Measurements from ENCODE around the gene ATF2. TPM values are rescaled to one million over a fixed set of nuclear protein-coding genes. Genes with fewer than 3 reads are reported as not detected.

ATF2 gene
- total and polyA plus RNA-seq, 9 of the 15 experiments (the other 6 are each of a cell fraction or from before 2014, with no cell fraction given), result 24.2 to 111 (median 45.9) TPM

- TF ChIP-seq MTF1 (CRISPR knock-in tag; IDR thresholded peaks at IDR 0.05; ENCODE audit: borderline replicate concordance) (no peak), THAP12 (CRISPR knock-in tag; IDR thresholded peaks at IDR 0.05) (no peak), SMAD4 (CRISPR knock-in tag; conservative IDR thresholded peaks at IDR 0.05) (0 out of 2 replicates have a peak, but pooled peaks have one; percentile 20), MYNN (IDR thresholded peaks at IDR 0.05) (no peak), MYNN (CRISPR knock-in tag; IDR thresholded peaks at IDR 0.05) (no peak), ETS2 (tag; IDR thresholded peaks at IDR 0.05; ENCODE audit: borderline replicate concordance, poor library complexity, severe bottlenecking) (no peak), MTA1 (IDR thresholded peaks at IDR 0.05; ENCODE audit: borderline replicate concordance) (no peak), PCBP2 (IDR thresholded peaks at IDR 0.05; ENCODE audit: low read depth, low read length, poor library complexity, severe bottlenecking) (no peak), ZFX (CRISPR knock-in tag; IDR thresholded peaks at IDR 0.05) (peak; percentile 23; the same call in 1 of the 2 replicates), EGR1 (conservative IDR thresholded peaks at IDR 0.05) (no peak), ZNF584 (CRISPR knock-in tag; IDR thresholded peaks at IDR 0.05; ENCODE audit: low read depth) (no peak), E2F5 (CRISPR knock-in tag; IDR thresholded peaks at IDR 0.05) (no peak), ESRRB (CRISPR knock-in tag; IDR thresholded peaks at IDR 0.05; ENCODE audit: borderline replicate concordance) (no peak), OTX1 (CRISPR knock-in tag; IDR thresholded peaks at IDR 0.05) (no peak), TOE1 (IDR thresholded peaks at IDR 0.05; ENCODE audit: borderline replicate concordance) (no peak), TOE1 (CRISPR knock-in tag; IDR thresholded peaks at IDR 0.05; ENCODE audit: borderline replicate concordance, low read depth) (no peak), AFF4 (CRISPR knock-in tag; IDR thresholded peaks at IDR 0.05) (no peak), FUS (optimal IDR thresholded peaks at IDR 0.05; ENCODE audit: low read depth, low read length) (no peak), CLOCK (CRISPR knock-in tag; IDR thresholded peaks at IDR 0.05; ENCODE audit: borderline replicate concordance) (no peak)
Observed at GRCh38 chr2:175036582-175037018, 131.4 kb downstream of the ATF2 start (continued).
